Esophagus muscularis mucosa (tissue), 4 donors: Measurements from ENCODE around the gene LRCOL1.

Experiments used
- CTCF ChIP-seq, 3 experiments: fragments of 200-600 bp in 2 of 3; fragments of 450-650 bp in 1 of 3; sonication (generic) in 2 of 3; IDR thresholded peaks; one replicate each; pipeline ENCODE4 v1.5.1; 2017 to 2019; ENCODE audit warnings: antibody characterized with exemption in 3 of 3, mild to moderate bottlenecking in 2 of 3, moderate library complexity in 1 of 3
- EP300 ChIP-seq: sonication (generic); formaldehyde crosslinking; IDR thresholded peaks from one replicate; pipeline ENCODE4 v1.6.1; 2017; ENCODE audit warnings: antibody characterized with exemption
- POLR2A ChIP-seq: fragments of 450-650 bp; IDR thresholded peaks from one replicate; pipeline ENCODE4 v1.6.1; 2017; ENCODE audit warnings: antibody characterized with exemption, moderate library complexity, mild to moderate bottlenecking, low read depth
- POLR2AphosphoS5 ChIP-seq, 2 donors: sonication (generic); formaldehyde crosslinking; IDR thresholded peaks; one replicate each; pipeline ENCODE4 v1.6.1; 2017; ENCODE audit warnings: antibody characterized with exemption in 2 of 2

GRCh38 chr12:132637811-132638210 is 27.4 kb upstream of the LRCOL1 start:
- TF ChIP-seq POLR2A (no peak), CTCF (IDR thresholded peaks at IDR 0.05) (no peak), EP300 (no peak), POLR2AphosphoS5 (IDR thresholded peaks at IDR 0.05) (no peak)
